GM15510 (cell line): Measurements from ENCODE around the gene LUZP1.

Experiments used
- POLR2A ChIP-seq: IDR thresholded peaks from 3 replicates; pipeline ENCODE4 v1.6.1; 2011; ENCODE audit warnings: borderline replicate concordance; ENCODE audit not compliant: insufficient read length; ENCODE audit errors: extremely low read depth

LUZP1 gene

GRCh38 chr1:23118957-23119792 lies 49.5 kb downstream of the LUZP1 start:
- TF ChIP-seq POLR2A, result no peak

DNA sequence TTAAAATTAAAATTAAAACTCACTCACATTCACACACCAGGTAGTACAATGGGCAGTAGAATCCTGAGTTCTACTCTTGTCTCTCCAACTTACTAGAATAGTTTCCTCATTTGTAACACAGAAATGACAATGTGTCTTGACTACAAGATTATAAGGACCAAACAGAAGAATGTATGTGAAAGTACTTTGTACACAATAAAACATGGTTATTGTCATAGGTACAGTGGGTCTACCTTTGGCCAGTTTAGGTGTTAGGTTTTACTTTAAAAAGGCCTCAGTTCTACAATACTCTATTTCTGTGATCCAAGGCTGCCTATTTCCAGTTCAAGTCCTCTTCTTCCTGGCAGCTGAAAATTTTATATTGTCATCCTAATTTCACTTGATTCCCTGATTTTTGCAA lies 50.2 kb downstream of the LUZP1 start:
- no peak for TF ChIP-seq POLR2A

- no peak for TF ChIP-seq POLR2A
Observed at GRCh38 chr1:23116921-23117699, 51.5 kb downstream of the LUZP1 start.

DNA sequence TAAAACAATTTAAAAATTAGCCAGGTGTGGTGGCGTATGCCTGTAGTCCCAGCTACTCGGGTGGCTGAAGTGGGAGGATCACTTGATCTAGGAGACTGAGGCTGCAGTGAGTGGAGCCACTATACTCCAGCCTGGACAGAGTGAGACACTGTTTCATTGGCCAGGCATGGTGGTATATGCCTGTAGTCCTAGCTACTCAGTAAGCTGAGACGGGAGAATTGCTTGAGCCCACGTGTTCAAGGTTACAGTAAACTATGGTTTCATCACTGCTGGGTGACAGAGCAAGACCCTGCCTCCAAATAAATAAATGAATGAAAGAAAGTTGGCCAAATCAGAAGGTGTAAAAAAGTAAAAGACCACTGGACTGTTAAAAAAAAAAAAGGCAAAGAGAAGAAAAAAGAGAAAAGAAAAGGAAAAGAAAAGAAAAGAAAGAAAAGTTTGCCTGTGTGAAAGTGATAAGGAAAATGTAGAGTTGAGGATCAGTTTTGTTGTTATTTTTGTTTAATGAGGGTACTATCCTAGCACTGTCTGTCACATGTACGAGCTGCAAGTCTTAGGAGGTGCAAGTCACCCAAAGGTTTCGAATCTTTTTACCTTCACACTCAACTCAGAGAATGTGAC lies 52.3 kb downstream of the LUZP1 start:
- no peak for TF ChIP-seq POLR2A

DNA sequence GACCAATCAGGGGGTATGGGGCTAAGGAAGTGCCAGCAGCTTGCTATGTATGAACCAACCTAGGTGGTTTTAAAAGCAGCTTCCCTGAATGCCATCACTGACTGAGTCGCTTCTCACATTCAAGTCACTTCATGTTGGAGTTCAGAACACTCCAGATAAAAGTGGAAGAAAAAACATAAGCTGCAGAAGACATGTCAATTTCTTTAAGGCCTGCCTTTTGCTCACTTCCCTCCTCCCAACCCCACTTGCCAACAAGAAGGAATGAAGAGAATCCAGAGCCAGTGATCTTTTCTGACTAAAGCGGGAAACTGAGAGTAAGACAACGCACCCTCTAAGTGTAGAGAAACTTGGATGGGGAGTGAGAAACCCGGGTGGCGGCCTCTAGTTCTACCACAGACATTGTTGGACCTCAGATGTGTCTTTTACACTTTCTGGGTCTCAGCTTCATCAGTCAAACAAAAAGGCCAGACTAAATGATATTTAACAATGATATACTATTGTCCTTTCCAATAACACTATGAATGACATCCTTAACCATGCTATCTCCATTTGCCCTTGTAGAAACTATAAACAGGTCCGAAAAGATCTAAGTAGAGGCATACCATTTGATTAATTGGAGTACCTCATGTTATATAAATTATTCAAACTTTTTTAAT lies 54.1 kb downstream of the LUZP1 start:
- no peak for TF ChIP-seq POLR2A

DNA sequence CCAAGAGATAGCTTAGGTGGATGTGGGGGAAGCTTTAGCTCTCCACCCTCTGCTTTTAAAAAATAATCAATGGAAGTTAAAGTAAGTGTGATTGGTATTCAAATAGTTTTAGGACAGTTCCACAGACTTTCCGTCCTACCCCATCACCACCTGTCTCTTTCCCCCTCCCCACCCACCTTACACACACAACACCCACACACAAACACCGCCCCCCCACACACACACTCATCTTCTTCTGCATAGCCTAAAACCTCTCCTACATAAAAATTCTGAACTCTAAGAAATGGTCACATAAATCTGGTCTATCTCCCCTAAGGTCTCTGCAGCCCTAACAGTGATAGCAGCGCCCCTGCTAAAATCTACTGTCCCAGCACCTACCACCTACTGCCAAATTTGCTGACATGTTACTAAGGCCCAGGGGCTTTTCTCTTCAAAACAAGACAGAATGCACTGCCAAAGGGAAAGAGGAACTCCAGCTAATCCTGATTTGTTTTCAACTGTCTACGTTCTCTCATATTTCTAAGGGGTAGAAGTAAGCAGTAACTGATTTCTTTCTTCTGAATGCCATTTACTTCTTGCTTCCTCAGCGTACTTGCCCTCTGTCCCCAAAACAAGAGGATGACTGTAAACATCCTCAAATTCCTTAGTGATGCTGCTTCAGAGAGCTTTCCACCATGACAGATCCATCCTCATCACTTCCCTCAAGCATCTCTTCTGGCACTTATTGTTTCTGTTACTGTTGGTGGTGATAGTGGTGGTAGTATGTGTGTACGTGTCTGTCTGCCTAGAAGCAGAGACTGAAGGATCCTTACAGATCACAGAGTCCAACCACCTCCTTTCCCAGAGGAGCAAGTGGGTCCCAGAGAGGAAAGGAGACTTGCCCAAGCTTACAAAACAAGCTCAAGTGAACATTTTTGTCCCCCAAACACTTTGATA lies 56.8 kb downstream of the LUZP1 start:
- TF ChIP-seq POLR2A, result no peak

GRCh38 chr1:23110391-23110790 lies 58.3 kb downstream of the LUZP1 start:
- TF ChIP-seq POLR2A, result no peak

- TF ChIP-seq POLR2A, result no peak
Observed at GRCh38 chr1:23108918-23109533, 59.6 kb downstream of the LUZP1 start.

GRCh38 chr1:23103001-23103889 lies 65.4 kb downstream of the LUZP1 start:
- no peak for TF ChIP-seq POLR2A

GRCh38 chr1:23102289-23102688 lies 66.4 kb downstream of the LUZP1 start:
- TF ChIP-seq POLR2A, result no peak

DNA sequence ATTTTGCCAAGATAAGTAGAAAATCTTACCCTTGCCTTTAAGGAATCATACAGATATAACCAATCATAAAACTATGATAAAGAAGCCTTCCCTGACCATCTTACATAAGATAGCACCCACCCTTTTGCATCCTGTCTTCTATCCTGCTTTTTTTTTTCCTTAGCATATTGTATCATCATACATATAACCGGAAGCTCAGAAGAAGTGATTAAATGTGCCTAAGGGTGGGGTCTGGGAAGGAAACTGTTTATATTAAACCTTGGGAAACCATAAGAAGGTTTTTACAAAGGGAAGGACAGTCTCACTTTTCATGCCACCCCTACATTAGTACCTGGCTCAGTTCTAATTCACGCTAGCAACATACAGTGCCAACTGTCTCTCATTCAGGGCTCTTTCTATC lies 66.8 kb downstream of the LUZP1 start:
- no peak for TF ChIP-seq POLR2A

GRCh38 chr1:23101101-23101827 lies 67.4 kb downstream of the LUZP1 start:
- no peak for TF ChIP-seq POLR2A
